NCI-H1930 (cell line): ENCODE measurements around the gene CAP1.
"Not testable (repeated sequence)": the region's sequence is repeated elsewhere in the genome, so short reads cannot be mapped to it uniquely, and the experiment has no call there.

Experiments used
- DNase-seq, 2 experiments: peaks; one replicate each; lab custom pipeline; 2025; lab: John Stamatoyannopoulos, UW

Gene CAP1

DNA sequence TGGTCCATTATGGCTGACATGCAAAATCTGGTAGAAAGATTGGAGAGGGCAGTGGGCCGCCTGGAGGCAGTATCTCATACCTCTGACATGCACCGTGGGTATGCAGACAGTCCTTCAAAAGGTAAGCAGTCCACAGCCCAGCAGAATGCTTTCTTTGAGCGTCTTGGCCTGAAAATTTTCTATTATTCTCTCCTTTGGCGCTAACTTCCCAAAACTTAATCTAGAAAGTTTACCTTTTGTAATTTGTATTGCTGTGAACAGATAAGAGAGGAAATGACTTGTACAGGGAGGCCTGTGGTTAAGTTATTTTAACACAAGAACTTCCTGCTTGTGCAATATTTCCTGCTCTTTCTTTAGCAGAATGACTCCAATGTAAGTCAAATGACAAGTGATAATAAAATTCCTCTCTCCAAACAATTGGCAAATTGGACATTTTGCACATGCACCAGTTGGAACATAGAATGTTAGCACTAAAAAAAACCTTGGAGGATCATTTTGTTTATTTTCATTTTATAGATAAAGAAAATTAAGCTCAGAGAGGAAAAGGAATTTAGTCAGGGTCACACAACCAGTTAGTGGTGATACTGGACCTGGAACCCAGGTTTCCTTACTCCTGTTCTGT is 18.9 kb downstream of the CAP1 start:
- no peak for DNase-seq

DNA sequence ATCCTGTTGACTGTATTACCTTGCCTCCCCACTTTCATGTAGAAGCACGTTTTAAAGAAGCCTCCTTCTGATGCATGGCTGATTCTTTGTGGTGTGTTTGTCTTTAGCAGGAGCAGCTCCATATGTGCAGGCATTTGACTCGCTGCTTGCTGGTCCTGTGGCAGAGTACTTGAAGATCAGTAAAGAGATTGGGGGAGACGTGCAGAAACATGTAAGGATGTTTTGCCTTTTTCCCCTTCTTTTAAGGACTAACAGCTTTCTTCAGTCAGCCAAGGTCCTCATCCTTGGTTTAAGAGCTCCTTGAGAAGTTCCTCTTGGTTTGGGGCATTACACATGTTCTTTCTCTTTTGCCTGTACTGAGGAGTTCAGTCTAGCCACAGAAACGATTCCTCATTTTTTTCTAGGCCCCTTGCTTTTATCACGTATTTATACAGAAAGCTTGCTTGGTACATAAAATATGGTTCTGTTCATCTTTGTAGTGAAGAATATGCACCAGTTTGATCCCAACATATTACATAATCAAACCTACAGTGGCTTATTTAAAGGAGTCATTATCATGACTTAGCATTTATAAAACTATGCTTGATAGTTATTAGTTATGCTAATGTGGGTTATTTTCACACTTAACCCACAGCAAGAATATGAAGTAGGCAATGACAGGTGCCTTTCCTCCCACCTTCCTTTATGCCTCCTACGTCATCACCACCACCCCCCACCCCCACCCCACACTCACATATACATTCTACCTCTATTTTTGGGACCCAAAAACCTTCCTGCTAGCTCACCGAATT is 19.6 kb downstream of the CAP1 start:
- no peak for DNase-seq

DNA sequence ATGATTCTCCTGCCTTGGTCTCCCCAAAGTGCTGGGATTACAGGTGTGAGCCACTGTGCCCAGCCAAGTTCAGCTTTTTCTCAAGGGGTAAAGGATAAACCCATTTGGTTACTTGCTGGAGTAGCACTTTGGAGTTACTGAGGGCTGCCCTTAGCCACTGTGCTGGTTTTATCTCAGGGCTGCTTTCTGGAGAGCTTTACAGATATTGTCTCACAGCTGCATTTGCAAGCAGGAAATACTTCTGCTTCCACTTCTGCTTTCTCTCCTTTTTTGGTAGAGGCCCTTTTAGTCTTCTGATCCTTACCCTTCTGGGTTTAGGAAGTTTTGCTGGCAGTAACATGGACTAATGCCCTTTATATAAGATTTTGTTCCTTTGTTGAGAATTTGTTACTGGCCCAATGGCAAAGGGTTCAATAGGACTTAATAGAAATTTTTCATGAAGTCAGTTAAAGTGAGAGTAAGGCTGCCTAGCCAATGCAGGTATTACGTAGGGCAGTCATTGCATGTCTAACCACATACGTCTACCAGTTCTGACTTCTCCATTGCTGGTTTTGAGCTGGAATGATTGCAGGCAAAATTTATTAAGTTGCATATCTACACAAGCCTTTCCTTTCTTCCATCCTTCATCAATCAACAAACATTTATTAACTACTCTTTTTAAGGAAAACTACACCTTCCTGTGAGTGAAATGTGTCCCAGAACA is 24.4 kb downstream of the CAP1 start:
- DNase-seq: no peak

DNA sequence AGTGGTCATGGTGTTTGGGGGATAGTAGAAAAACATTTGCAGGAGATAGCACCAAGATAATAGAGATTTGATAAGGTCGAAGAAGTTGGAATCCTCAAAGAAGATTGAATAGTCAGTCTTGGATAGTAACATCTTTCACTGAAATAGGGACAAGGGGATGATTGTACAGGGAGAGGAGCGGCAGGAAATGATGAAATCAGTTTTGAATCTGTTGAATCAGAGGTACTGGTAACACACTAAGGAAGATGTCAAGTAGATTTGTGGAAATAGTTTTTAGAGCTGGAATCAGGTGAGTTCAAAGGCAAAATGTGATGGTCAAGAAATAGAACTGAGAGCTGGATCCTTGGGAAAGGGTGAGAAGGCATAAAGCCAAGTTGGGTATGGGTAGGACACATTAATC is 26.5 kb downstream of the CAP1 start:
- no peak for DNase-seq

DNA sequence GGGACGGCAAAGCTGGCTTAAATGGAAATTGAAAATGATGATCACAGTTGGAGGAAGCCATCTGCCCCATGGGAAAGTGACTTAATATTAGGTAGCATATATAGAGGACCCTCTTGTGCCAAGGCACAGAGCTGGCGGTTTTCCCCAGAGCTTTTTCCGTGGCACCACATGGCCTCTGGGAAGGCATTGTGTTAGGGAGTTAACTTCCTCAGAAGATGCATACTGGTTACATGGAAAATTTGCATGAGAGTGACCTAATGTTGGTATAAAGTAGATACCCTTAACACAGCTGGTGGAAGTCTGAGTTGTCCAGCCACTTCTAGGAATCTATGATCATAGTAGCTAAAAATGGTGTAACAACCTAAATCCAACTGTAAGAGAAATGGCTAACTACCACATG is 27.3 kb downstream of the CAP1 start:
- DNase-seq: no peak

DNA sequence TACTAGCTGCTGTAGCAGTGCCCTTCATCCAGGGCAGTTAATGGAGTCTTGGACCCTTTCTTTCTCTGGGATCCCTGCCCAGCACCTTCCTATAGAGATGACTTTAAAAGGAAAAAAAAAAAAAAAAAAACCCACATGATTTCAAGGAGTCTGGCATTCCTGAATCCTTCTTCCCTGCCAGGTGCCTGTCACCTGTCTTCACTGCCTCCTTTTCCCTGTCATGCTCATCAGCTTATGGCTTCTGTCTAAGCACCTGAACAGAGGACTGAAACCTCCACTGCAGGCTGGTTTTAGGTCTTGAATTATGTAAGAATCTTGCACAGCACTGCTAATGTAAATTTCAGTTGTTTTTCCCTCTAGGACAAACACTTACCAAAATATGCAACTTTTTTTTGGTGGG is 31.6 kb downstream of the CAP1 start:
- DNase-seq: no peak

DNA sequence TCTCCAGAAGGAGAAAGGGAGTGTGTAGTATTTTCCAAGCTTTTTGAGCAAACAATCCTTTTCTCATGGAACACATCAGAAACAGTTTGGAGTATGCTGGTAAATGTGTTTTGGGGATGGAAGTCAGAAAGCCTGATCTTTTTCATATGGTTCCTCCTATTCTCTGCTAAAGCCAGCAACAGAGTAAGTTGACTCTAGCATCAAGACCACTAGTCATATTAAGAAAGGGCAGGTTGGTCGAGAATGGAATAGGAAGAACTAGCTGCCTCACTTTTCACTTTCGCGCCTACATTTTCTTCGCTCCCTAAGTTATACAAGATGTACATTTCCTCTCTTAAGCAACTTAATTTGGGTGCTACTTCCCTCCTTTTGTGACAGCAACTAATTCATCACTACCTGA is 32.5 kb downstream of the CAP1 start:
- no peak for DNase-seq

DNA sequence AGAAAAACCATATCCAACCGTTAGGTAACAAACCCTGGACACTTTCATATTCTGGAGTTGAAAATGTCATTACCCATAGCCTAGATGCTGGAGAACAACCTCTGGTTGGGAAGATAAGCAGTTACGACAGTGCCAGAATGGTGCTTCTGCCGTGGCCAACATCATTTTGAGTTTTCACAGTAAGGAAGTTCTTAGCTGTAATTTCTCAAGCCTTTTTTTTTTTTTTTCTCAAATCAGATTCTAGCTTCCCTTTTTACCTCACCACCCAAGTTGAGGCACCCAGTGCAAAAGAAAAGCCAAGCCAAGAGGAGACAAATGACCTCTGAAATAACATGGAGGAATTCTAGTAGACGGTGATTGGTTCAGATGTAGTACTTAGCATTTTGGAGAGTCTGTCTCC is 34.7 kb downstream of the CAP1 start:
- no peak for DNase-seq

DNA sequence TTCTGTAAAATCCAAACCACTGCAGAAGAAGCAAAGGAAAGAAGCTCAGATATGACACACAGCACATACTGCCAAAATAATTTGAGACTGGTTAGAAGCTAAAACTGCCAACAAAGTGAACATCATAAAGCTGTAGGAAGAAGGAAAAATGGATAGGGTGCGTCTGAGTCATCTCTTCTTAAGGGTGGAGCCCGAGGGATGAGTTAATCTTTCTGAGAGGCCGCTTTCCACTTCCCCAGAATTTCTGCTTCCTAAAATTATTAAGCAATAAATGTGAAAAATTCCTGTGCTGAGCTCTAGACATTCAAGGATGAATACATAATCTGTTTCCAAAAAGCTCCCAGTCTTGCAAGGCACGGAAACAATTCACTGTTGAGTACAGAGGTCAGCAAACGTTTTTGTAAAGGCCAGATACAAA is 36.4 kb downstream of the CAP1 start:
- no peak for DNase-seq

DNA sequence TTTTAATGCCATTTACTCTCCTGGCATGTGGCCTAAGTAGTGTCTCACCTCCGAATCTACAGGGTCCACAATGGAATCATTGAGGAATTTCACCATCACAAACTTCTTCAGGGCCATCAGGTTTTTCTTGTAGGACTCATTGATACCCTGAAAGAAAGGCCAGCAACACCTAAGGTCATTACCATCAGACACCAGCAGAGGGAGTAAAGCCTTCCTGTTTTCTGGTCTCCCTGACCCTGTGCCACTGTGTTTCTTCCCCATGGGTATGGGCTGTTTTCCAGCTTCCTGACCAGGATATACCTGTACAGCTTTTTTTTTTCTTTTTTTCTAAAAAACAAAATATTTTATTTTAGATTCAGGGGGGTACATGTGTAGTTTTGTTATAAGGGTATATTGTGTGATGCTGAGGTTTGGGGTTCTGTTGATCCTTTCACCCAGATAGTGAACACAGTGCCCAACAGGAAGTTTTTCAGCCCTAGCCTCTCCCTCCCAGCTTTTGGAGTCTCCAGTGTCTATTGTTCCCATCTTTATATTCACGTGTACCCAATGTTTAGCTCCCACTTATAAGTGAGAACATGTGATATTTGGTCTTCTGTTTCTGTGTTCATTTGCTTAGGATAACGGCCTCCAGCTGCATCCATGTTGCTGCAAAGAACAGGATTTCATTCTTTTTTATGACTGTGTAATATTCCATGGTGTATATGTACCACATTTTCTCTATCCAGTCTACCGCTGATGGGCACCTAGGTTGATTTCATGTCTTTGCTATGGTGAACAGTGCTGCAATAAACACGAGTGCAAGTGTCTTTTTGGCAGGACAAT is 38.2 kb downstream of the CAP1 start:
- DNase-seq: peak; percentile 5 to 27

DNA sequence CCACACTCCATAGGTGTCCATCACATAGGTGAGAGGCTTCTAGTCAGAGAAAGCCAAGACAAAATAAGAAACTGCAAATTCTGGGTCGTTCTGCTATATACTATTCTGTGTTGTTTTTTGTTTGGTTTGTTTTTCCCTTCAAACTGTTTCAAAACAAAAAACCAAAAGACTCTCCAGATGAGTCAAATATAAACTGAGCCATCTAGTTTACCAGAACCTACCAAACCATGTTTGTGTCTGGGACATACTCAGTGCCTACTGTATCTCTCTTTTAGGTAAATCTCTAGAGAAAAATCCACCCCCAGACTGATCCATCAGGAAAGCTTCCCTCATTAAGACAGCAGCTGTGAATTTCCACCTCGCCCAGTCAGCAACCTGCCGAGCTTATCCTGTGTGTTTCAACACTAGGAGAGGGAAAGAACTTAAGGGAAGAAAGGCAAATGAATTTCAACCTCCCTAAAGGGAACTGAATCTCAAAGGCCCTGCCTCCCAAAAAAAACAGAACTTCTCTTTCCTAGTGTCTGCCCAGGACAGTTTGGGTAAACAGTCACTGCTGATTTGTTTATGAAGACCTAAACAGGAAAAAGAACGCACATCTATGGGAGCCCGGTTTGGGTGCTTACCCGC is 39.4 kb downstream of the CAP1 start:
- no peak for DNase-seq

DNA sequence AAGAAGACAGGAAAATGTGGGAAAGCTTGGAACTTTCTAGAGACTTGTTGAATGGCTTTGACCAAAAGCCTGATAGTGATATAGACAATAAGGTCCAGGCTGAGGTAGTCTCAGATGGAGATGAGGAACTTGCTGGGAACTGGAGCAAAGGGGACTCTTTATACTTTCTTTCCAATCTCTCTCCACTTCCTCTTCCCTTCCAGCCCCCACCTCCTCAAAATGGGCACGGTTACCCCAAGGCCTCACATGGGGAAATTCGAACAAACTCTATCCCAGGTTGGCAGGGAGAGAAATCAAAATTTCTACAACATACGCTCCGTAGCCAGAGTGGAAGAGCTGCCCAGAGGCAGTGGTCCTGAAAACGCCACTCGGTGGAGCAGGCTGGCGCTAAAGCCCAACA is 41.3 kb downstream of the CAP1 start:
- DNase-seq: no peak

DNA sequence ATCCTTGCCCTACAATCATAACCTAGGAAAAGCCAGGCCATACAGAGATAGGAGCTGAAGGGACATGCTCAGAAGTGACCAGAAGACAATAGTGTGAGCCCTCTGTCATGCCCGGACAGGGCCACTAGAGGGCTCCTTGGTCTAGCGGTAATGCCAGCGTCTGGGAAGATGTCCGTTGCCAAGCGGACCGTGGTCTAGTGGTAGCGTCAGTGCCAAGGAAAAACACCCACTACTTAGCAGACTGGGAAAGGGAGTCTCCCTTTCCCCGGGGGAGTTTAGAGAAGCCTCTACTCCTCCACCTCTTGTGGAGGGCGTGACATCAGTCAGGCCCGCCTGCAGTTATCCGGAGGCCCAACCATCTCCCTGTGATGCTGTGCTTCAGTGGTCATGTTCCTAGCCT is 44.2 kb downstream of the CAP1 start:
- DNase-seq: not testable (repeated sequence)

DNA sequence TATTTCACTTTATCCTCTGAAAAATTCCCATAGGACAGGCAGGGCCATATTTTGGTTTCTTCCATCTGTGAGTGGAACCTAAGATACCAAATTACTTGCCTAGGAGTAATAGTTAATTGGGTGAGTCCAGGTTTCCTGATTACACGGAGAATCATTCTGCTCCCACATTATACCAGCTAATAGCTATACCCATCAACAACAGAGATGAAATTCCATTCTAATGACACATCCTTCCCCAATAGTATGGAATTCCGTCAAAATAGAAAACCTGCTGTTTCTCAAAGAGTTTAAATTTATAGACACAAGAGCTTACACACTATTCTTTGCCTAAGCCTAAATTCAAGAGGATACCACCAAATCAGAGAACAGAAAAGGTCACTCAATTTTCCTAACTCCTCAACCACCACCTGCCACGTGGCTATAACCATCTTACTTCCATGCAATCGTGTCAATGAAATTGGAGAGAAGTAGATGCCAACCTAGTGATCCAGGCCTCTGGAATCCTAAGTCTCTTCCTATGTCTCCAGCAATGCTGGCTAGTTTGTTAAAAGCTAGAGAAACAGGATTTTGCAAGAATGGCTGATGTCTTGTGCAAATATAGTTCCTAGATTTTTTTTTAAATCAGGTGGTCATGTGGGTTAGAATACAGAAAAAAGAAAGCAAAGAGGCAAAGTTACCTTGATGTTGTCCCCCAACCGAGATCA is 50.3 kb downstream of the CAP1 start:
- no peak for DNase-seq

DNA sequence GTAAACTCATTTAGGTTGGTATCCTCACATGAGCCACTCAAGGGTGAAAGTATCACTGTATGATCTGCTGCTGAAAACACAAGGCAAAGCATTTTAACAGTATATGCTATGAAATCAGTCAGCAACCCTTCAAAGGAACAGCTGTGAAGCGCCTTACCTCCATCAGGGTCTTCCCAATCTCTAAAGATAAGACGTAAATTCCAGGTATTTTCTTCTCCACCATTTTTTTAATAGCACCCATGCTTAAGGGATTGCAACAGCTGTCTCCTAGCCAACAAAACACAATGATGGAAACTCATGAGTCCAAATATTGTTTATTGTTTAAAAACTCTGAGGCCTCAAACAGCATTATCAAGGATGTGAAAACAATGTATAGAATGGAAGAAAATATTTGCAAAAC is 51.7 kb downstream of the CAP1 start:
- DNase-seq: no peak

DNA sequence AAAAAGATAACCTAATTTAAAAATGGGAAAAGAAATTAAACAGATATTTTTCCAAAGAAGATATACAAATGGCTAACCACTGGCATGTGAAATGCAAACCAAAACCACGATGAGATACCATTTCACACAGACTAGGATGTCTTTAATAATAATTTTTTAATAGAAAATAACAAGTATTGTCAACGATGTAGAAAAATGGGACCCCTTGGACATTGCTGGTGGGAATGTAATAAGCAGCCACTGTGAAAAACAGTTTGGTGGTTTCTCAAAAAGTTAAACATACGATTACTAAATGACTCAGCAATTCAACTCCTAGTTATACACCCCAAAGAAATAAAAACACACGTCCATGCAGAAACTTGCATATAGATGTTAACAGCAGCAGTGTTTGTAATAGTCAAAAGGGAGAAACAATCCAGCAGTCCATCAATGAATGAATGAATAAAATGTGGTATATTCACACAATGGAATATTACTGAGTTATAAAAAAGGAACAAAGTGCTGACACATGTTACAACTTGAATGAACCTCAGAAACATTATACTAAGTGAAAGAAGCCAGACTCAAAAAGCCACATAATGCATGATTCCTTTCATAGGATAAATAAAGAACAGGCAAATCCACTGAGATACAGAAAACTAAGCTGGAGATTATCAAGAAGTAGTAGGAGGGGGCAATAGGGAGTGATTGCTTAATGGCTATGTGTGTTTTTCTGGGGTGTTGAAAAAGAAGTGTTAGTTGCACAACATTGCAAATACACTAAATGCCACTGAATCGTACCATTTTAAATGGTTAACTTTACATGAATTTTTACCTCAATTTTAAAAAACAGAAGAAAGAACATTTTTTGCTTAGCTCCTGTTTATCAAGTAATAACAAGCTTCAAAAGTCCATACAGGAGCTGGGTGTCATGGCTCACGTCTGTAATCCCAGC is 52.4 kb downstream of the CAP1 start:
- DNase-seq: no peak

DNA sequence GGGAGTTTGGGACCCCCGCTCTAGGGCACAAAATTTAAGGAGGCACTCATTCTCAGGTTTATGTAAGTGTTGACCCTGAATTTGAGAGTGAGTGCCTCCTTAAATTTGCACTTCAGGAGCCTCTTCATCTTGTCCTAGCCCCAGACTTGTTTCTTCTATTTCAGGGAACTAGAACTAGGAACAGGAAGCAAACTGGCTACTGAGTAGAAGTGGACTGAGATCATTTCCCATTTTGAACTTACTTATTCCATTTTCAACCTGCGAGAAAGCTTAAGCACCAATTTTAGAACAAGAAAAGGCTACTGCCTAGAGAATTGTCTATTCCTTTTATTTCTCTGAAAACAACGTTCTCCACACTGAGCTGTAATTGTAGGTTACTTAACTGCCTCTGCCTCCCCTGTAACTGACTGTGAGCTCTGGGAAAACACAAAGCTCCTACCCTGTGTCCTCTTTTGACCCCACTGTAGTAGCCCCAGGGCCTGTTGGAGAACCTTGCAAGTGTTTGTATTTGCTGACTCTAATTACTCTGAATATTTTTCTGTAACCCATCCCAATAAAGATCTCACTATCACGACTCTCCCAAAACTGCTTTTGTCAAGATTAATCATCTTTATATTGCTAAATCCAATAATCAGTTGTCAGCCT is 54.1 kb downstream of the CAP1 start:
- DNase-seq: no peak

DNA sequence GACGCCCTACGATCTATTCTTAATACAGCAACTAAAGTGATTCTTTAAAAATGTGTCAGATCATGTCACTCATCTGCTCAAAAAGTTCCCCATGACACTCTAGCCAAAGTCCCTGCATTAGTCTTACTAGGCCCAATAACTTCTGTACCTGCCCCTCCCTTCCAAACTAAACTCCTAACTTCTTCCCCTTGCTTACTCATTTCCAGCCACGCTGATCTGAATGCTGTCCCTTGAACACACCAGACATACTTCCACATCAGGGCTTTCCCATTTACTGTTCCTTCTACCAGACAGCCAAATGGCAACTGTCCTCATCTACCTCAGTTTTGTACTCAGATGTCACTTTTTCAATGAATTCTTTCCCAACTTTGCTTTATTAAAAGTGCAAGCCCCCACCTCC is 55.3 kb downstream of the CAP1 start:
- DNase-seq: no peak

DNA sequence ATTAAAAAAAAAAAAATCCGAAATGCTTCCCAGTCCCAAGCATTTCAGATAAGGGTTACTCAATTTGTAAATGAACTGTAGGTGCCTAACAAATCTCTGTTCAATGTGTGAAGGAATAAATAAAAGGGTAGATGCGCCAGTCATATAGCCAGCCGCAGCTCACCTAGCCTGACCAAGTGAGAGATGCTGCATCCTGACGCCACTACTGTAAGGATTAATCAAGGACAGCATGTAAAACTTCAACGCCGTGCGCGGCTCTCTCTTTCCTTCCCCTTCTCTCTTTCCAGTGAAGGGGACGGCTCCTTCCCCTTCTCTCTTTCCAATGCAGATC is 56.1 kb downstream of the CAP1 start:
- DNase-seq: no peak
